ENCODE results near the gene CNOT2. TPM values are rescaled to one million over a fixed set of nuclear protein-coding genes. Genes with fewer than 3 reads are reported as not detected.

The CNOT2 gene
- total and polyA plus RNA-seq, 2 experiments from 2014 or later: 67.3 to 158 TPM

GRCh38 chr12:70251226-70251625, 8.0 kb downstream of the CNOT2 start:
- peaks cover 19% of the 10 kb centered on the region for H3K4me1 ChIP-seq (ENCODE audit: insufficient read depth)
- no peaks in the 10 kb centered on the region for H3K27me3 ChIP-seq
- TF ChIP-seq EZH2 (IDR thresholded peaks at IDR 0.05; ENCODE audit: borderline replicate concordance) (no peak), EZH2phosphoT487 (IDR thresholded peaks at IDR 0.05; ENCODE audit: low read depth, severe bottlenecking, unreplicated experiment) (no peak)
- TF ChIP-seq, protein P1, sequence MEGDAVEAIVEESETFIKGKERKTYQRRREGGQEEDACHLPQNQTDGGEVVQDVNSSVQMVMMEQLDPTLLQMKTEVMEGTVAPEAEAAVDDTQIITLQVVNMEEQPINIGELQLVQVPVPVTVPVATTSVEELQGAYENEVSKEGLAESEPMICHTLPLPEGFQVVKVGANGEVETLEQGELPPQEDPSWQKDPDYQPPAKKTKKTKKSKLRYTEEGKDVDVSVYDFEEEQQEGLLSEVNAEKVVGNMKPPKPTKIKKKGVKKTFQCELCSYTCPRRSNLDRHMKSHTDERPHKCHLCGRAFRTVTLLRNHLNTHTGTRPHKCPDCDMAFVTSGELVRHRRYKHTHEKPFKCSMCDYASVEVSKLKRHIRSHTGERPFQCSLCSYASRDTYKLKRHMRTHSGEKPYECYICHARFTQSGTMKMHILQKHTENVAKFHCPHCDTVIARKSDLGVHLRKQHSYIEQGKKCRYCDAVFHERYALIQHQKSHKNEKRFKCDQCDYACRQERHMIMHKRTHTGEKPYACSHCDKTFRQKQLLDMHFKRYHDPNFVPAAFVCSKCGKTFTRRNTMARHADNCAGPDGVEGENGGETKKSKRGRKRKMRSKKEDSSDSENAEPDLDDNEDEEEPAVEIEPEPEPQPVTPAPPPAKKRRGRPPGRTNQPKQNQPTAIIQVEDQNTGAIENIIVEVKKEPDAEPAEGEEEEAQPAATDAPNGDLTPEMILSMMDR (IDR thresholded peaks at IDR 0.05; ENCODE audit: poor library complexity): no peak
- 54% methylated on average over 2 of the region's 2 CpGs for WGBS (ENCODE audit: low lambda C conversion rate, missing lambda C conversion rate)
- no peak overlapping the region for H2AFZ ChIP-seq
- no peaks in the 10 kb centered on the region for H3K9me2 ChIP-seq (replicated peaks; ENCODE audit: insufficient read depth)
- H3K4me2 ChIP-seq: no peak overlapping the region
- no peaks in the 10 kb centered on the region for H3K9me3 ChIP-seq (ENCODE audit: low read depth)
- peaks cover 96% of the 10 kb centered on the region for H4K20me1 ChIP-seq (ENCODE audit: insufficient read depth, poor library complexity, severe bottlenecking)
- H3K27ac ChIP-seq: no peak overlapping the region
- H3K79me2 ChIP-seq: peaks cover 100% of the 10 kb centered on the region
- no peak overlapping the region for H3K4me3 ChIP-seq
- no peaks in the 10 kb centered on the region for H3K36me3 ChIP-seq (replicated peaks; ENCODE audit: insufficient read depth, low read depth)
- DNase-seq (ENCODE audit: low spot score): no peak

DNA sequence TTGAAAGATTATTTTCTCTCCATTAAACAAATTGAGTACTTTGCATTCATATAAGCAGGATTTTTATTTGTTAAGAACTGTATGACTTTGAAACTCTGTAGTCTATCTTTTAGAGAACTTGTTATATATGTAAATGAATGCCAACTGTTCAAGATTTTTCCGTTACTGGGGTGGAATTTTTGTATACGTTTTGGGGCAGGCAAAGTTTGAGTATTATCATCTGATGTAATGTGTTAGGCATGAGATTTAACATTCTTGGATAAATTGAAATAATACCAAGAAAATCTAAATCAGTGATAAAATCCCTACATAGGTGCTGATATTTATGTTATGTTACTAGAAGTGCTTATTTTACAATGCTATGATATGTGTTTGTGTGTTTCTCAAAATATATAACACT, 8.4 kb downstream of the CNOT2 start:
- Histone ChIP-seq H3K27me3 (no peaks in the 10 kb centered on the region), H3K4me2 (no peak overlapping the region), H3K4me3 (no peak overlapping the region), H3K79me2 (peaks cover 100% of the 10 kb centered on the region), H3K9me2 (replicated peaks; ENCODE audit: insufficient read depth) (no peaks in the 10 kb centered on the region), H2AFZ (no peak overlapping the region), H4K20me1 (ENCODE audit: insufficient read depth, poor library complexity, severe bottlenecking) (peaks cover 96% of the 10 kb centered on the region), H3K36me3 (replicated peaks; ENCODE audit: insufficient read depth, low read depth) (no peaks in the 10 kb centered on the region), H3K27ac (no peak overlapping the region), H3K4me1 (ENCODE audit: insufficient read depth) (peaks cover 15% of the 10 kb centered on the region), H3K9me3 (ENCODE audit: low read depth) (no peaks in the 10 kb centered on the region)
- 66% methylated on average over 2 of the region's 2 CpGs for WGBS (ENCODE audit: low lambda C conversion rate, missing lambda C conversion rate)
- no peak for TF ChIP-seq EZH2phosphoT487 (IDR thresholded peaks at IDR 0.05; ENCODE audit: low read depth, severe bottlenecking, unreplicated experiment)
- TF ChIP-seq, protein P1 (IDR thresholded peaks at IDR 0.05; ENCODE audit: poor library complexity): no peak
- TF ChIP-seq EZH2 (IDR thresholded peaks at IDR 0.05; ENCODE audit: borderline replicate concordance): no peak
- DNase-seq (ENCODE audit: low spot score): no peak

GRCh38 chr12:70252832-70253231, 9.6 kb downstream of the CNOT2 start:
- H3K4me2 ChIP-seq: no peak overlapping the region
- no peak for DNase-seq (ENCODE audit: low spot score)
- peaks cover 15% of the 10 kb centered on the region for H3K4me1 ChIP-seq (ENCODE audit: insufficient read depth)
- no peaks in the 10 kb centered on the region for H3K9me3 ChIP-seq (ENCODE audit: low read depth)
- no peaks in the 10 kb centered on the region for H3K27me3 ChIP-seq
- peaks cover 100% of the 10 kb centered on the region for H3K79me2 ChIP-seq
- TF ChIP-seq EZH2 (IDR thresholded peaks at IDR 0.05; ENCODE audit: borderline replicate concordance) (no peak), EZH2phosphoT487 (IDR thresholded peaks at IDR 0.05; ENCODE audit: low read depth, severe bottlenecking, unreplicated experiment) (no peak)
- TF ChIP-seq, protein P1 (IDR thresholded peaks at IDR 0.05; ENCODE audit: poor library complexity): no peak
- H4K20me1 ChIP-seq (ENCODE audit: insufficient read depth, poor library complexity, severe bottlenecking): peaks cover 90% of the 10 kb centered on the region
- H3K4me3 ChIP-seq: no peak overlapping the region
- 72% methylated on average over 4 of the region's 4 CpGs for WGBS (ENCODE audit: low lambda C conversion rate, missing lambda C conversion rate)
- no peaks in the 10 kb centered on the region for H3K36me3 ChIP-seq (replicated peaks; ENCODE audit: insufficient read depth, low read depth)
- H2AFZ ChIP-seq: no peak overlapping the region
- no peaks in the 10 kb centered on the region for H3K9me2 ChIP-seq (replicated peaks; ENCODE audit: insufficient read depth)
- no peak overlapping the region for H3K27ac ChIP-seq

DNA sequence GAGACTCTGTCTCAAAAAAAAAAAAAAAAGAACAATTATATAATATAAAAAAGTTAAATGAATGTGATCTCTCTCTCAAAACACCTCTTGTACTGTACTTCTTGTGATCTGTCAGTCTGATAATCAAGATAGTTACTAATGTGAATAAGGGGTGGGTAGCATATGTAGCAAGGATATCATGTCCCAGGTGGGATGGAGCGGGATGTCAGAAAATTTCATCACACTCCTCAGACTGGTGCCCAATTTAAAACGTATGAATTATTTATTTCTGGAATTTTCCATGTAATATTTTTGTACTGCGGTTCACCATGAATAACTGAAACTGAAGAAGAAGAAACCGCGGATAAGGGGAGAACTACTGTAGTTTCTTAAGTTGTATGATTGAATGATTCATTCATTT, 11.0 kb downstream of the CNOT2 start:
- Histone ChIP-seq H3K4me3 (no peak overlapping the region), H2AFZ (no peak overlapping the region), H3K4me1 (ENCODE audit: insufficient read depth) (peaks cover 10% of the 10 kb centered on the region), H3K9me3 (ENCODE audit: low read depth) (no peaks in the 10 kb centered on the region), H3K4me2 (no peak overlapping the region), H3K27me3 (no peaks in the 10 kb centered on the region), H4K20me1 (ENCODE audit: insufficient read depth, poor library complexity, severe bottlenecking) (peaks cover 87% of the 10 kb centered on the region), H3K9me2 (replicated peaks; ENCODE audit: insufficient read depth) (no peaks in the 10 kb centered on the region), H3K36me3 (replicated peaks; ENCODE audit: insufficient read depth, low read depth) (no peaks in the 10 kb centered on the region), H3K27ac (no peak overlapping the region), H3K79me2 (peaks cover 100% of the 10 kb centered on the region)
- TF ChIP-seq, protein P1 (IDR thresholded peaks at IDR 0.05; ENCODE audit: poor library complexity): no peak
- TF ChIP-seq EZH2 (IDR thresholded peaks at IDR 0.05; ENCODE audit: borderline replicate concordance): no peak
- TF ChIP-seq EZH2phosphoT487 (IDR thresholded peaks at IDR 0.05; ENCODE audit: low read depth, severe bottlenecking, unreplicated experiment): no peak
- WGBS (ENCODE audit: low lambda C conversion rate, missing lambda C conversion rate): 94% methylated on average over 5 of the region's 5 CpGs
- no peak for DNase-seq (ENCODE audit: low spot score)
